HG03159 (cell line): Measurements from ENCODE around the gene SH2B2.
"Not testable (repeated sequence)": the region's sequence is repeated elsewhere in the genome, so short reads cannot be mapped to it uniquely, and the experiment has no call there.

Experiments
- ATAC-seq: cut with Tn5 transposase; IDR thresholded peaks from one replicate; pipeline ENCODE4 v1.9.1; 2021; ENCODE audit warnings: mild to moderate bottlenecking, moderate library complexity; ENCODE audit not compliant: unreplicated experiment

The SH2B2 gene

DNA sequence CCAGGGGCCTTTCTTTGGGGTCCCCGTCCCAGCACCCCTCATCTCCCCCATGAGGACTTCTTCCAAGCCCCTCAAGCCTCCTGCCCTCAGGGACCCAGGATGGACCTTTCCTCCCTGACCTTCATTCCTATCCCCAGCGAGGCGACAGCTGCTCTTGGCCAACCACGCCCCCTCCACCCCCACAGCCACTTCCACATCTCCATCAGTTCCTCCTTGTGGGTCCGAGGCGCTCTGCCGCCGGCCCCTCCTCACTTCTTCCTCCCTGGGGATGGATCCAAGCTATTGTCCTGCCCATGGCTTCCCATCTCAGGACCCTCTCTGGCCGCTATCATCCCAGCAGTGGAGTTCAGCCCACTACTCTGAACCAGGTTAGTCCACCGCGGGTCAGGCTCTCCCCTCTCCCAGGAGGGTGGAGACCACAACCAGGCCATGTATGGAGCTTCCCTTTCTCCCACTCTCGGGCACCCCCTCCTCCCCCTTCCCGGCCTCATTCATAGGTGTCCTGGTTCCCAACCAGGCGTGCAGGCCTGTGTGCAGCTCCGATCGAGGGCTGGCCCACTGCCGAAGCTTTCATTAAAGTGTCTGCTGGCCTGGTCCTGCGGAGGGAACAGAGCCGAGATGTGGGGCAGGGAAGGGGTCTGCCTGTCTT lies 1.7 kb upstream of the SH2B2 start:
- no peak for ATAC-seq

DNA sequence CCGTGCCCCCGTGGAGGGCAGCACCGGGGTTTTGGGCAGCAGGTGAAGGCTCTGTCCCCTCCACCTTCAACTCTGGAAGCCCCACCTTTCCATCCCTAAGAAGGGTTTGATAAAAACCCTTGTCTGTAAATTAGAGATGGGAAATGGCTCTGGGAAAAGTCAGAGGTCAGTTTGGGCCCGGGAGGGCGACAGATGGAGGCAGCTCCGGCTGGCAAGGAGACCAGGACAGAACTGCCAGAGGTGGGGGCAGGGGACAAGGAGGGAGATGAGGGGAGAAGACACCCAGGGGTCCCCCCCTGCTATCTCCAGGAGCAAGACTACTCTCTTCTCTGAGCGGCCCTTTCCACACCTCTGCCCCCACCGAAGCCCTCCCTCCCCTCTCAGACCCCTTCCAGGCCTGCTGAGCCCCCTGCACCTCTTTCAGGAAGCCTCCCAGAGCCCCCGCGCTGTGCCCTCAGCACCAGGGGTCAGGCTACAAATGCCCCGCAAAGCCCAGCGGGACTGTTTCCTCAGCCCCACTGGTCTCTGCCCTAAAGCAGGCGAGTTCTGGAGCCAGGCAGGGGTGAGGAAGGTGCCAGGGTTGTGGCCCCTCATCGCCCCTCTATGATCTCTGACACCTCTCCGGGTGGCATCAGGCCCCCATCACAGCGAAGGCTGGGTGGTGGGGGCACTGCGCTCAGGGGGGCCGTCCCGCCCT lies 980 bp upstream of the SH2B2 start:
- no peak for ATAC-seq

- peak; percentile 15 for ATAC-seq
Observed at GRCh38 chr7:102287111-102287980, 678 bp downstream of the SH2B2 start.

- ATAC-seq, result no peak
Observed at GRCh38 chr7:102287981-102288278, 1.3 kb downstream of the SH2B2 start.

DNA sequence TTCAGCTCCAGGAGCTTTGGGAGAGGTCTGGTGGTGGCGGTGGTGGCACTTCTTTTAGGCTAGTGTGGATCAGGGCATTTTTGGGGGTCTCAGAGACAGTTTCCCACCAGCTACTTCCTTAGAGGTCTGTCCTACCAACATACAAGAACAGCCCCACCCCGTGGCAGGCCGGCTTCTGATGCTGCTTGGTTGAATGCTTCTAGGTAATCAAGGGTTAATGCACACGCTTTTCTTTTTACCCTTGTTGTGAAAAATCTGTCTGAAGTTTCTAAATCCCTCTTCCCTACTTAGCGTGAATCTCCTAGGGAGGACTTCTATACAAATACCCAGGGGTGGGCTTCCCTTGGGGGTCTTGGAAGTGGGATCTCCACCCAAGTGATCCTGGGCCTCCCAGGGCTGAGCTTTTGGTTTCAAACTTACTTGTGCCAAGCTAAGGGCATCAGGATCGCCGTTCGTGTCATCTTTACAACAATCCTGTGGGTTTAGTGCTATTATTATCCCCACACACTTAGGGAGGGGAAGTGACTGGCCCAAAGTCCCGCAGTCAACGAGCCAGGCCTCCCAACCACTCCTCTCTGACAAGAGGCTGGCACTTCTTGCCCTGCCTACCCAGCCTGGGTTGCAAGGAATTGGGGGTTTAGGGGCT lies 1.7 kb downstream of the SH2B2 start:
- no peak for ATAC-seq

DNA sequence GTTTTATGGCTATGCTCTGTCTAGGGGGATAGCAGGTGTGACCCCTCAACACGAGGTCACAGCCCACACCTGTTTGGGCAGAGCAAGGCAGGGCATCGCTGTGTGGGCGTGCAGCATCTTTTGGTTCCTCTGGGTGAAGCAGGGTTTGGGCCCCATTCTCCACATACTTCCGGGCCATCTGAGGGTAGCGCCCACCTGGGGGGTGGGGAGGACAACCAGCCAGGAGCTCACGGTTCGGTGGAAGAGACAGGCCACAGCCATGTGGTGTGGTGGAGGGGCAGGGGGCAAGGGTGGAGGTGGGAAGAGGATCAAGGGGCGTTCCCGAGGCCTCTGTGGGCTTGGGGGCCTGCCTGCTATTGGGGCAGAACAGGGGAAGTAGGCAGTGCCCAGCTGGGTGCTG lies 2.4 kb downstream of the SH2B2 start:
- ATAC-seq, result no peak

DNA sequence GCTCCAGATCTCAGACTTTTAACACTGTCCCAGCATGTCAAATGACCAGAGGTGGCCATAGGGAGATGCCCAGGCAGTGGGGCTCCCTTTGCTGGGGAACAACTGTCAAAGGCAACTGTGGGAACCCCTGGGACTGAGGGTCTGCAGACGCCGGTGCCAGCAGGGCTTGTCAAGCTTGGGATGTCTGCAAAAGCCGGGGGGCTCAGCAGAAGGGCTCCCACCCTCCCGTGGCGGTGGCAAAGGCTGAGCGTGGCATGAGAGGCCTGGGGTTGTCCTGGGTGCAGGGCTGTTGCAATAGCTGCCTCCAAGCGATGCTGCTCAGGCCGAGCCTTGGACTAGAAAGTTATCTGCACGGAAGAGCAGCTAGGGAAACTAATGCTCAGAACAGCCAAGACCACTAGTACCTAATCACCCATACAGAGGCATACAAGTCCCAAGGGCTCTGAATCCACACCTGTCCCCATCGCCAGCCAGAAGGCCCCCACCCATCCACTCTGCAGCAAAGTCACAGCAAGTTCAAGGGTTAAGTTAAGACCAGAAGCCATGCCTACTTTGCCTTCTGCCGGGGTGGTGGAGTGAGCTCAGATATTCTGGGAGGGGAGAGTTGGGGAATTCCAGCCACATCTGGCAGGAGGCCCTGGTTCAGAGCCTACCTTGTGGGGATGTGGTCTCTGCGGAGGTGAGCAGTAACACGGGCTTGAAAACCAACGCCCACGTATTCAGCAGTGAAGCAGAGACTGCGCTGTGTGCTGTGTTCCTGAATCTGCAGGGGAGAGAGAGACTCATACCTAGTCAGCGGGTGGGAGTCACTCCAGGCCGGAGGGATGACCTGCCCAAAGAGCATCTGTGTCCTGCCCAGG lies 4.6 kb downstream of the SH2B2 start:
- ATAC-seq, result peak; percentile 36

- ATAC-seq, result no peak
Observed at GRCh38 chr7:102291916-102292267, 5.2 kb downstream of the SH2B2 start.

DNA sequence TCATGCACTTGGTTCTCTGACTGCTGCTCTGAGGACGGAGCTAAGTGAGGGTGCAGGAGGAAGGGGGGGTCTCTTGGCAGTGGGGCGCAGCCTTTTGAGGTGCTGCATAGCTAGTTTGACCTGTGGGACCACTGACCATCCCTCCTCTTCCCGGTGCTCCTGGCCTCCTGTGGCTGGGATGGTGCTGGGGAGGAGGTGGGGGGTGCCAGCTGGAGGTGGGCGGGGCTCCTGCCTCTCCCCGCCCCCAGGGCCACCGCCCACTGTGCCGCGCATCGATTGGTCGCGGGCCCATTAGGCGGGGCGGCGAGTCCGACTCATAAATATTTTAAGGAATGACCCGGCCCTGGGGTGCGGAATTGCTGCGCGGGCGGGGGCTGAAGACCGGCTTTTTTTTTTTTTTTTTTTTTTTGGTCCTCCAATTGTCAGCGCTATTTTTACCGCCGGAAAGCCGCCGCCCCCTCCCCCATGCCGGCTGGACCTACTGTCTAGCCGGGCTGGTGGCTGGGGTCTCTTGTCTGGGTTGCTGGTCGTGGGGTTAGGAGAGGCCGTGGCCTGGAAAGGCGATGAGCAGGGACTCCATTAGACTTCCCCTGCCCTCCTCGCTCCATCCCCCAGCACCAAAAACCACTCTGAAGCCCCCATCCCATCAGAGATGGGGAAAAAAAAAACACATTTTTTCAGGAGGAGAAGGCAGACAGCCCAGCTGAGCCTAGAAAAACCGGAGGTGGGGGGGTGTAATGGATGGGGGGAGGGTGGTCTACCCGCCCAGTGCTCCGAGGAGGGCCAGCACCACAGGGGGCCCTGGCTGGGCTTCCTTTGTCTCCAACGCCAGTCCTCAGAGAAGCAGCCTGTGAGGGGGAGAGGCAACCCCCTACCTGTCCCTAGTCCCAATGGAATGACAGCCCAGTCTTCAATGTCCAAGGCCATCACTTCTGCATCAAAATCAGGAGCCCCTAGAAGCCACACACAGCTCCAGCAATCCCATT lies 6.4 kb downstream of the SH2B2 start:
- no peak for ATAC-seq

DNA sequence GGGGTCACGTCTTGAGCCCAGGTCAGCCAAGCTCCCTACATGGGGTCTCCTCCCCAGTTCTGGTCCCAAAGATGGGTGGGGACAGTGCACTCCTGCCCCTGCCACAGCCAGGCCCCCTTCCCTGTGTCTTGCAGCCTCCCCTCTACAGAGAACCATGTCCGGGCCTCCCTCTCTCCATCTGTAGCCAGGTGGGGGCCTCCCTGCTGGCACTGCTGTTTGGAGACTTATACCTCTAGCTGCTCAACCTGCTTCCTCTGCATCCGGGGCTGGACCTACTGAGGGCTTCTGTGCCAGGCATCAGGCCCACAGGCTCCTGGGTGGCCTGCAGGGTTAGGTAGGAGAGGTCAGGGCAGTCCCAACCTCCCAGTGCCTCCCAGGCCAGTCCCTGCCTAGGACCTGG lies 7.9 kb downstream of the SH2B2 start:
- no peak for ATAC-seq

DNA sequence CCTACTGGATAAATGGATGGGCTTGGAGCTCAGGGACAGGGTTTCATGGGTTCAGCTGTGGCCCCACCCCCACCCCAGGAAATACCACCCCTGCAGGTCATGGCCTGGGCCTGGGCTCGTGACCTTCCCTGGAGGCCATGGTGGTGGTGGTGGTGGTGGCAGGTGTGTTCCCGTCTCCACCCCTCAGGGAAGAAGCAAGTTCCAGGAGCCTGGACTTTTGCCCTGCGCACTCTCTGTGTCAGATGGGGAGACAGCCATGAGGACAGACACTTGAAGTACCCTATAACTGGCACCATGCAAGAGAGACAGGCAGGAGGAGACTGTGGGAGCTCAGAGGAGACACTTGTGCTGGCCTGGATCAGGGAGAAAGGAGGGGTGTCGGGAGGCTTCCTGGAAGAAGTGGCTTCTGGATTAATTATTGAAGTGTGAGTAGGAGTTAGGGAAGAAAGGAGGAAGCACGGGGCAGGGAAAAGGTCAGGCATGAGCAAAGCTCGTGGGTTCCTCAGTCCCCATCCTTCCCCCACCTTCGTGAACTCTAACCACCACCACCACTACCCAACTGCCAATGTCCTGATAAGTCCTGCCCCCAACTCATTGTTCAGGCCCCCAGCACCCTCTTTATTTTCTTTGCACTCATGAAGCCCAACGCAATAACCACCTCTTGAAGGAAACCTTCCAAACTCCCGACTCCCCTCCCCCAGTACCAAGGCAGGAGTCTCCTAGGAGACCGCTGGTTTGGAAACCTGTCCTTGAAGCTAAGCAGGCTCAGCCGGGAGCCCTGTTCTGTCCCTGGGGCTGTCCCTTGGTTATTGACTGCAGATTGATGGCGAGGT lies 8.9 kb downstream of the SH2B2 start:
- no peak for ATAC-seq

- ATAC-seq, result no peak
Observed at GRCh38 chr7:102296179-102296438, 9.4 kb downstream of the SH2B2 start.

DNA sequence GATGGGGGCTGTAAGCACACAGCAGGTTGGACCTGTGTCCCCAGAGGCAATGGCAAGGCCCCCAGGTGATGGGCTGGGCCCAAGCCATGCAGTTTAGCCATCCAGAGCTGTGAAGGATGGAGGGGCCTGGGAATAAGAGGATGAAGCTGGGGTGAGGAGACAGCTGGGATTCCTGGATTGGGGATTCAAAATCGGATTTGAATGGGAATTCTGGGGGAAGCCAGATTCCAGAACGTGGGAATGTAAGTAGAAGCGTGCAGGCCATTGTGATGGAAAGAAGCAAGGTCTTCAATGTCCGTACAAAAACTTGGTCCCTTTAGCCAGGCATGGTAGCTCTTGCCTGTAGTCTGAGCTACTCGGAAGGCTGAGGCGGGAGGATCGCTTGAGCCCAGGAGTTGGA lies 9.8 kb downstream of the SH2B2 start:
- ATAC-seq, result no peak

GRCh38 chr7:102297487-102298218 lies 11.0 kb downstream of the SH2B2 start:
- no peak for ATAC-seq

- no peak for ATAC-seq
Observed at GRCh38 chr7:102300643-102301221, 14.1 kb downstream of the SH2B2 start.

- not testable (repeated sequence) for ATAC-seq
Observed at GRCh38 chr7:102301367-102301766, 14.7 kb downstream of the SH2B2 start.

GRCh38 chr7:102302025-102302424 lies 15.4 kb downstream of the SH2B2 start:
- ATAC-seq, result no peak
